GM23338 (cell line): ENCODE results near the gene PRR33. TPM values are rescaled to one million over a fixed set of nuclear protein-coding genes. Genes with fewer than 3 reads are reported as not detected.

Source experiments
- ATAC-seq: fragments of 200-7000 bp; cut with Tn5 transposase; 3 replicates; pipeline ENCODE4 v1.9.1; 2020
- DNase-seq: peaks from one replicate; pipeline ENCODE4 v3.0.0-alpha.2; 2015; ENCODE audit warnings: low spot score
- H2AFZ ChIP-seq: fragments of 200-600 bp; sonication (generic); 2 replicates; pipeline ENCODE4 v1.8.0; 2016; ENCODE audit warnings: antibody characterized with exemption, mild to moderate bottlenecking, moderate library complexity
- H3F3A ChIP-seq: fragments of 200-600 bp; sonication (generic); replicated peaks from 2 replicates; pipeline ENCODE4 v1.8.0; 2017; ENCODE audit warnings: antibody characterized with exemption, mixed run types, low read depth
- H3K27ac ChIP-seq: fragments of 200-600 bp; sonication (generic); 2 replicates; pipeline ENCODE4 v1.6.1; 2016; ENCODE audit warnings: low read depth
- H3K27me3 ChIP-seq: fragments of 200-600 bp; sonication (generic); 2 replicates; pipeline ENCODE4 v1.8.0; 2016; ENCODE audit warnings: mild to moderate bottlenecking, mixed run types, moderate library complexity; ENCODE audit not compliant: insufficient read depth
- H3K36me3 ChIP-seq: fragments of 200-600 bp; sonication (generic); 2 replicates; pipeline ENCODE4 v1.8.0; 2016; ENCODE audit warnings: mild to moderate bottlenecking; ENCODE audit not compliant: insufficient read depth
- H3K4me1 ChIP-seq: fragments of 200-600 bp; sonication (generic); 2 replicates; pipeline ENCODE4 v1.8.0; 2016; ENCODE audit warnings: mild to moderate bottlenecking, moderate library complexity; ENCODE audit not compliant: insufficient read depth
- H3K4me2 ChIP-seq: fragments of 200-600 bp; sonication (generic); 2 replicates; pipeline ENCODE4 v1.7.1; 2017; ENCODE audit warnings: mixed run types
- H3K4me3 ChIP-seq: fragments of 200-600 bp; sonication (generic); 2 replicates; pipeline ENCODE4 v1.6.1; 2016; ENCODE audit warnings: mixed run types
- H3K79me2 ChIP-seq: fragments of 200-600 bp; sonication (generic); replicated peaks from 2 replicates; pipeline ENCODE4 v1.8.0; 2017; ENCODE audit warnings: mild to moderate bottlenecking; ENCODE audit not compliant: insufficient read depth
- H3K9me2 ChIP-seq: fragments of 200-600 bp; sonication (generic); 2 replicates; pipeline ENCODE4 v1.8.0; 2017; ENCODE audit not compliant: insufficient read depth
- H4K20me1 ChIP-seq: fragments of 200-600 bp; sonication (generic); replicated peaks from 2 replicates; pipeline ENCODE4 v1.8.0; 2017; ENCODE audit warnings: mild to moderate bottlenecking; ENCODE audit not compliant: insufficient read depth
- H3K27ac Mint-ChIP-seq: 2 replicates; pipeline ENCODE4 v1.8.0; 2020; ENCODE audit warnings: inconsistent platforms, mild to moderate bottlenecking, moderate library complexity, mixed read lengths
- H3K27me3 Mint-ChIP-seq: 3 replicates; pipeline ENCODE4 v1.8.0; 2022; ENCODE audit warnings: low read depth, mild to moderate bottlenecking, moderate library complexity, mixed read lengths, inconsistent platforms; ENCODE audit not compliant: insufficient read depth, poor library complexity
- H3K36me3 Mint-ChIP-seq: 3 replicates; pipeline ENCODE4 v1.8.0; 2021; ENCODE audit warnings: low read depth, mild to moderate bottlenecking, inconsistent platforms, moderate library complexity, mixed read lengths
- H3K4me1 Mint-ChIP-seq: 3 replicates; pipeline ENCODE4 v1.8.0; 2020; ENCODE audit warnings: mild to moderate bottlenecking, inconsistent platforms, mixed read lengths
- H3K4me3 Mint-ChIP-seq: 3 replicates; pipeline ENCODE4 v1.8.0; 2021; ENCODE audit warnings: moderate library complexity, mild to moderate bottlenecking, inconsistent platforms, mixed read lengths
- H3K9me3 Mint-ChIP-seq: 3 replicates; pipeline ENCODE4 v1.8.0; 2020; ENCODE audit warnings: moderate library complexity, mild to moderate bottlenecking, inconsistent platforms, mixed read lengths
- CREB1 ChIP-seq: fragments of 250-450 bp; sonication (Bioruptor Pico); IDR thresholded peaks from 2 replicates; pipeline ENCODE4 v1.5.0; 2020; ENCODE audit warnings: low read depth, mild to moderate bottlenecking, moderate library complexity
- EZH2 ChIP-seq: fragments of 200-600 bp; sonication (generic); IDR thresholded peaks from one replicate; pipeline ENCODE4 v1.8.0; 2017; ENCODE audit warnings: antibody characterized with exemption, mild to moderate bottlenecking, low read depth; ENCODE audit not compliant: unreplicated experiment
- JUNB ChIP-seq: IDR thresholded peaks from one replicate; pipeline ENCODE4 v1.6.1; 2016; ENCODE audit warnings: antibody characterized with exemption; ENCODE audit not compliant: unreplicated experiment
- NANOG ChIP-seq: IDR thresholded peaks from 2 replicates; pipeline ENCODE4 v1.6.1; 2016; ENCODE audit warnings: antibody characterized with exemption, borderline replicate concordance
- POLR2AphosphoS5 ChIP-seq: IDR thresholded peaks from 2 replicates; pipeline ENCODE4 v1.6.1; 2016; ENCODE audit warnings: antibody characterized with exemption, low read depth
- STAT1 ChIP-seq: IDR thresholded peaks from one replicate; pipeline ENCODE4 v1.6.1; 2016; ENCODE audit warnings: antibody characterized with exemption; ENCODE audit not compliant: unreplicated experiment
- ZNF331 ChIP-seq: fragments of 250-450 bp; sonication (Bioruptor Pico); IDR thresholded peaks from 2 replicates; pipeline ENCODE4 v1.5.0; 2020; ENCODE audit warnings: low read depth, mild to moderate bottlenecking, moderate library complexity
- polyA plus RNA-seq: library from polyadenylated mRNA; unstranded; fragments of >200 nt; fragmentation: Nextera tagmentation; extraction: Ambion mirVana; gene quantifications from 2 replicates; pipeline ENCODE4 v1.2.1, GENCODE V29; 2016
- total RNA-seq: library from RNA; depleted of rRNA; stranded (reverse); fragments of >200 nt; shearing (Covaris generic); gene quantifications from 2 replicates; pipeline ENCODE4 v1.2.3, GENCODE V29; 2014
- TF ChIP-seq, protein P1 (sequence below), 2 experiments: fragments of 200-600 bp in 1 of 2; sonication (generic) in 1 of 2; conservative IDR thresholded peaks; 2 replicates each; pipeline versions ENCODE4 v1.5.1 to v1.6.1; 2016 to 2017; ENCODE audit warnings: antibody characterized with exemption in 2 of 2, low read depth in 2 of 2, mild to moderate bottlenecking in 2 of 2, moderate library complexity in 1 of 2
- TF ChIP-seq, protein P2 (sequence below): fragments of 250-450 bp; sonication (Bioruptor Pico); IDR thresholded peaks from 2 replicates; pipeline ENCODE4 v1.5.0; 2020; ENCODE audit warnings: mild to moderate bottlenecking, moderate library complexity
- TF ChIP-seq, protein P3 (sequence below): IDR thresholded peaks from one replicate; pipeline ENCODE4 v1.6.1; 2018; ENCODE audit warnings: antibody characterized with exemption; ENCODE audit not compliant: unreplicated experiment

The PRR33 gene
- total and polyA plus RNA-seq, 2 experiments from 2014 or later: not detected

DNA sequence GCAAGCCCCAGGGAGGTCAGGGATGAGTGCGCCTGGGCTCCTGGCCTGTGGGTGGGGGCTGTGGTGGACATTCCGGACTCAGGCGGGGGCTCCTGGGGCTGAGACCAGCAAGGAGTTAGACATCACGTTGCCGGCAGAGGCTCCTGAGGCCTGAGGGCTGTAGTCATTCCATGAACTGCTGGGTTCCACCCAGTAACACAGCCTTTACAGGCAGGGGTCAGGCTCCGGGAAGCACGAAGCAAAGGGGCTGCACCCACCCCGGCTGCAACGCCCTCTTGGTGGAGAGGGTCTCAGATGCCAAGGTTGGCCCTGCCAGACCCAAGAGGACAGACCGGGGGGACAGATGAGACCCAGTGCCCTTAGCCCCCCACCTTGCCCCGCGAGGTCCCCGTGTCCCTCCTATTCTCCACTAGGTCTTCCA is 36.8 kb upstream of the PRR33 start:
- no peaks in the 10 kb centered on the region for H3F3A ChIP-seq
- H3K36me3 ChIP-seq: no peaks in the 10 kb centered on the region
- no peak overlapping the region for H3K4me2 ChIP-seq
- H3K27ac ChIP-seq: no peak overlapping the region
- H3K9me2 ChIP-seq: no peaks in the 10 kb centered on the region
- H4K20me1 ChIP-seq: no peaks in the 10 kb centered on the region
- Mint-ChIP-seq H3K9me3 (no peaks in the 10 kb centered on the region), H3K27me3 (peaks cover 18% of the 10 kb centered on the region), H3K4me1 (0 out of 3 replicates have a peak, but pooled peaks cover 5% of the 10 kb centered on the region), H3K36me3 (no peaks in the 10 kb centered on the region), H3K4me3 (no peak overlapping the region), H3K27ac (no peak overlapping the region)
- H3K4me1 ChIP-seq: no peaks in the 10 kb centered on the region
- H3K27me3 ChIP-seq: no peaks in the 10 kb centered on the region
- H3K4me3 ChIP-seq: no peak overlapping the region
- no peak overlapping the region for H2AFZ ChIP-seq
- H3K79me2 ChIP-seq: no peaks in the 10 kb centered on the region
- no peak for DNase-seq
- TF ChIP-seq JUNB: no peak
- TF ChIP-seq NANOG: no peak
- TF ChIP-seq, protein P1, sequence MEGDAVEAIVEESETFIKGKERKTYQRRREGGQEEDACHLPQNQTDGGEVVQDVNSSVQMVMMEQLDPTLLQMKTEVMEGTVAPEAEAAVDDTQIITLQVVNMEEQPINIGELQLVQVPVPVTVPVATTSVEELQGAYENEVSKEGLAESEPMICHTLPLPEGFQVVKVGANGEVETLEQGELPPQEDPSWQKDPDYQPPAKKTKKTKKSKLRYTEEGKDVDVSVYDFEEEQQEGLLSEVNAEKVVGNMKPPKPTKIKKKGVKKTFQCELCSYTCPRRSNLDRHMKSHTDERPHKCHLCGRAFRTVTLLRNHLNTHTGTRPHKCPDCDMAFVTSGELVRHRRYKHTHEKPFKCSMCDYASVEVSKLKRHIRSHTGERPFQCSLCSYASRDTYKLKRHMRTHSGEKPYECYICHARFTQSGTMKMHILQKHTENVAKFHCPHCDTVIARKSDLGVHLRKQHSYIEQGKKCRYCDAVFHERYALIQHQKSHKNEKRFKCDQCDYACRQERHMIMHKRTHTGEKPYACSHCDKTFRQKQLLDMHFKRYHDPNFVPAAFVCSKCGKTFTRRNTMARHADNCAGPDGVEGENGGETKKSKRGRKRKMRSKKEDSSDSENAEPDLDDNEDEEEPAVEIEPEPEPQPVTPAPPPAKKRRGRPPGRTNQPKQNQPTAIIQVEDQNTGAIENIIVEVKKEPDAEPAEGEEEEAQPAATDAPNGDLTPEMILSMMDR (conservative IDR thresholded peaks at IDR 0.05; ENCODE audit: low read depth in 2 of 2): no peak
- TF ChIP-seq STAT1: no peak
- TF ChIP-seq, protein P2, sequence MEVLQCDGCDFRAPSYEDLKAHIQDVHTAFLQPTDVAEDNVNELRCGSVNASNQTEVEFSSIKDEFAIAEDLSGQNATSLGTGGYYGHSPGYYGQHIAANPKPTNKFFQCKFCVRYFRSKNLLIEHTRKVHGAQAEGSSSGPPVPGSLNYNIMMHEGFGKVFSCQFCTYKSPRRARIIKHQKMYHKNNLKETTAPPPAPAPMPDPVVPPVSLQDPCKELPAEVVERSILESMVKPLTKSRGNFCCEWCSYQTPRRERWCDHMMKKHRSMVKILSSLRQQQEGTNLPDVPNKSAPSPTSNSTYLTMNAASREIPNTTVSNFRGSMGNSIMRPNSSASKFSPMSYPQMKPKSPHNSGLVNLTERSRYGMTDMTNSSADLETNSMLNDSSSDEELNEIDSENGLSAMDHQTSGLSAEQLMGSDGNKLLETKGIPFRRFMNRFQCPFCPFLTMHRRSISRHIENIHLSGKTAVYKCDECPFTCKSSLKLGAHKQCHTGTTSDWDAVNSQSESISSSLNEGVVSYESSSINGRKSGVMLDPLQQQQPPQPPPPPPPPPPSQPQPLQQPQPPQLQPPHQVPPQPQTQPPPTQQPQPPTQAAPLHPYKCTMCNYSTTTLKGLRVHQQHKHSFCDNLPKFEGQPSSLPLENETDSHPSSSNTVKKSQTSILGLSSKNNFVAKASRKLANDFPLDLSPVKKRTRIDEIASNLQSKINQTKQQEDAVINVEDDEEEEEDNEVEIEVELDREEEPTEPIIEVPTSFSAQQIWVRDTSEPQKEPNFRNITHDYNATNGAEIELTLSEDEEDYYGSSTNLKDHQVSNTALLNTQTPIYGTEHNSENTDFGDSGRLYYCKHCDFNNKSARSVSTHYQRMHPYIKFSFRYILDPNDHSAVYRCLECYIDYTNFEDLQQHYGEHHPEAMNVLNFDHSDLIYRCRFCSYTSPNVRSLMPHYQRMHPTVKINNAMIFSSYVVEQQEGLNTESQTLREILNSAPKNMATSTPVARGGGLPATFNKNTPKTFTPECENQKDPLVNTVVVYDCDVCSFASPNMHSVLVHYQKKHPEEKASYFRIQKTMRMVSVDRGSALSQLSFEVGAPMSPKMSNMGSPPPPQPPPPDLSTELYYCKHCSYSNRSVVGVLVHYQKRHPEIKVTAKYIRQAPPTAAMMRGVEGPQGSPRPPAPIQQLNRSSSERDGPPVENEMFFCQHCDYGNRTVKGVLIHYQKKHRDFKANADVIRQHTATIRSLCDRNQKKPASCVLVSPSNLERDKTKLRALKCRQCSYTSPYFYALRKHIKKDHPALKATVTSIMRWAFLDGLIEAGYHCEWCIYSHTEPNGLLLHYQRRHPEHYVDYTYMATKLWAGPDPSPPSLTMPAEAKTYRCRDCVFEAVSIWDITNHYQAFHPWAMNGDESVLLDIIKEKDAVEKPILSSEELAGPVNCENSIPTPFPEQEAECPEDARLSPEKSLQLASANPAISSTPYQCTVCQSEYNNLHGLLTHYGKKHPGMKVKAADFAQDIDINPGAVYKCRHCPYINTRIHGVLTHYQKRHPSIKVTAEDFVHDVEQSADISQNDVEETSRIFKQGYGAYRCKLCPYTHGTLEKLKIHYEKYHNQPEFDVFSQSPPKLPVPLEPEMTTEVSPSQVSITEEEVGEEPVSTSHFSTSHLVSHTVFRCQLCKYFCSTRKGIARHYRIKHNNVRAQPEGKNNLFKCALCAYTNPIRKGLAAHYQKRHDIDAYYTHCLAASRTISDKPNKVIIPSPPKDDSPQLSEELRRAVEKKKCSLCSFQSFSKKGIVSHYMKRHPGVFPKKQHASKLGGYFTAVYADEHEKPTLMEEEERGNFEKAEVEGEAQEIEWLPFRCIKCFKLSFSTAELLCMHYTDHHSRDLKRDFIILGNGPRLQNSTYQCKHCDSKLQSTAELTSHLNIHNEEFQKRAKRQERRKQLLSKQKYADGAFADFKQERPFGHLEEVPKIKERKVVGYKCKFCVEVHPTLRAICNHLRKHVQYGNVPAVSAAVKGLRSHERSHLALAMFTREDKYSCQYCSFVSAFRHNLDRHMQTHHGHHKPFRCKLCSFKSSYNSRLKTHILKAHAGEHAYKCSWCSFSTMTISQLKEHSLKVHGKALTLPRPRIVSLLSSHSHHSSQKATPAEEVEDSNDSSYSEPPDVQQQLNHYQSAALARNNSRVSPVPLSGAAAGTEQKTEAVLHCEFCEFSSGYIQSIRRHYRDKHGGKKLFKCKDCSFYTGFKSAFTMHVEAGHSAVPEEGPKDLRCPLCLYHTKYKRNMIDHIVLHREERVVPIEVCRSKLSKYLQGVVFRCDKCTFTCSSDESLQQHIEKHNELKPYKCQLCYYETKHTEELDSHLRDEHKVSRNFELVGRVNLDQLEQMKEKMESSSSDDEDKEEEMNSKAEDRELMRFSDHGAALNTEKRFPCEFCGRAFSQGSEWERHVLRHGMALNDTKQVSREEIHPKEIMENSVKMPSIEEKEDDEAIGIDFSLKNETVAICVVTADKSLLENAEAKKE (CRISPR knock-in tag): no peak
- no peak for TF ChIP-seq ZNF331
- no peak for TF ChIP-seq CREB1 (CRISPR knock-in tag)
- TF ChIP-seq, protein P3, sequence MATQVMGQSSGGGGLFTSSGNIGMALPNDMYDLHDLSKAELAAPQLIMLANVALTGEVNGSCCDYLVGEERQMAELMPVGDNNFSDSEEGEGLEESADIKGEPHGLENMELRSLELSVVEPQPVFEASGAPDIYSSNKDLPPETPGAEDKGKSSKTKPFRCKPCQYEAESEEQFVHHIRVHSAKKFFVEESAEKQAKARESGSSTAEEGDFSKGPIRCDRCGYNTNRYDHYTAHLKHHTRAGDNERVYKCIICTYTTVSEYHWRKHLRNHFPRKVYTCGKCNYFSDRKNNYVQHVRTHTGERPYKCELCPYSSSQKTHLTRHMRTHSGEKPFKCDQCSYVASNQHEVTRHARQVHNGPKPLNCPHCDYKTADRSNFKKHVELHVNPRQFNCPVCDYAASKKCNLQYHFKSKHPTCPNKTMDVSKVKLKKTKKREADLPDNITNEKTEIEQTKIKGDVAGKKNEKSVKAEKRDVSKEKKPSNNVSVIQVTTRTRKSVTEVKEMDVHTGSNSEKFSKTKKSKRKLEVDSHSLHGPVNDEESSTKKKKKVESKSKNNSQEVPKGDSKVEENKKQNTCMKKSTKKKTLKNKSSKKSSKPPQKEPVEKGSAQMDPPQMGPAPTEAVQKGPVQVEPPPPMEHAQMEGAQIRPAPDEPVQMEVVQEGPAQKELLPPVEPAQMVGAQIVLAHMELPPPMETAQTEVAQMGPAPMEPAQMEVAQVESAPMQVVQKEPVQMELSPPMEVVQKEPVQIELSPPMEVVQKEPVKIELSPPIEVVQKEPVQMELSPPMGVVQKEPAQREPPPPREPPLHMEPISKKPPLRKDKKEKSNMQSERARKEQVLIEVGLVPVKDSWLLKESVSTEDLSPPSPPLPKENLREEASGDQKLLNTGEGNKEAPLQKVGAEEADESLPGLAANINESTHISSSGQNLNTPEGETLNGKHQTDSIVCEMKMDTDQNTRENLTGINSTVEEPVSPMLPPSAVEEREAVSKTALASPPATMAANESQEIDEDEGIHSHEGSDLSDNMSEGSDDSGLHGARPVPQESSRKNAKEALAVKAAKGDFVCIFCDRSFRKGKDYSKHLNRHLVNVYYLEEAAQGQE: no peak
- TF ChIP-seq POLR2AphosphoS5: no peak
- no peak for TF ChIP-seq EZH2
- no peak for ATAC-seq
